T47D (cell line): ENCODE results near the gene EPS15.

Experiments used
- DNase-seq, 2 experiments: peaks; one replicate each; pipeline versions ENCODE4 v3.0.0 to v3.0.0-alpha.2; 2011 to 2012; ENCODE audit warnings: low read depth in 1 of 2, low spot score in 1 of 2
- JUND ChIP-seq: IDR thresholded peaks from 2 replicates; pipeline ENCODE4 v1.6.1; 2012; ENCODE audit warnings: low read depth
- in situ Hi-C: cut with HindIII; loops from 2 replicates; pipeline ENCODE4 v1.10.0; 2016; ENCODE audit warnings: low sequenced_read_pairs, low pct_unique_long_range_greater_than_20kb

The EPS15 gene

DNA sequence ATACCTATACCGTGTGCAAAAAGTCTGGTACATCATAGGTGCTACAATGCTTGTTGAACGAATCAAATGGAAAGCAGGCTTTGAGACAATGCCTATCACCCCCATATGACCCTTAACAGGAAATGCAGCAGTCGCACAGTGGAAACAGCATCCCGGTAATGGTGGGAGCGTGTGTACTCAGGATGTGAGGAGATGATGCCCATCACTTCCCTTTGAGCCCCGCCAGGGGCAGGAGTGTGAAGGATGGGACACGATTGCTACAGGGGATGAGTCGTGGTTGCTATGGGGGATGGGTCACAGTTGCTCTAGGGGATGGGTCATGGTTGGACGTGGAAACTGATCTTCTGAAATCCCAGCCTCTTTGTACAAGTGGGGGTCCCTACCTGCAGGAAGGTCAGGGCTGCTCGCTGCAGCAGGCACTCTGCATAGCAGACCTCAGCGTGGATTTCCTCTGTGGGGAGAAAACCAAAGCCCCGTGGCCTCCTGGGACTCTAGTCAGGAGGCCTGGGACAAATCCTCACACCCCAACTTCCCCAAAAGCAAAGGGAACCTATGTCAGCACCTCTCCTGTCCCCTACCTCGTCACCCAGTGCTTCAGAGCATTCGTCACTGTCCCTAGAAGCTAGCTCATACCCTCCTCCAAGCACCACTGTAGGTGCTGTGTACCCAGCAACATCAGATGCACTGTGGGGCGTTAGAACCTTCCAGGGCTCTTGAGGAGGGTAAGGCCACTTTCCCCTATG, 208.0 kb downstream of the EPS15 start:
- DNase-seq, result no peak
- TF ChIP-seq JUND, result no peak
- in situ Hi-C loops, result no loop called here

DNA sequence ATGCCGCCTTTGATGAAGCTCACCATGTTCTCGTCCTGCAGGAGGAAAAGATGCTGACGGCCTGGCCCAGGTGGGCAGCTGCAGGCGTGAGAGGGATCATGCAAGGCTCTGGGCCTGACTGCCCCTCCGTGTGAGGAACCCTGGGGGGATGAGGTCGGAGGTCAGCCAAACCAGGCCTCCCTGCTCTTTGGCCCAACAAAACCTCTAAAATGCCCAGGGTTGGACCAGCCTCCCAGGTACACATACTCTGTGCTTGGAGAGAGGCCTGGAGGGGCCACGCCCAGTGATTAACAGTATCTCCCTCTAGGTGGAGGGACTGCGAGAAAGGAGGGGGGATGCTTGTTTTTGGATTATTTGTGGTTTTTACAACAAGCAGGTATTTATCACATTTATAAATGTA, 209.8 kb downstream of the EPS15 start:
- DNase-seq, result no peak
- TF ChIP-seq JUND, result no peak
- in situ Hi-C loops, result no loop called here

DNA sequence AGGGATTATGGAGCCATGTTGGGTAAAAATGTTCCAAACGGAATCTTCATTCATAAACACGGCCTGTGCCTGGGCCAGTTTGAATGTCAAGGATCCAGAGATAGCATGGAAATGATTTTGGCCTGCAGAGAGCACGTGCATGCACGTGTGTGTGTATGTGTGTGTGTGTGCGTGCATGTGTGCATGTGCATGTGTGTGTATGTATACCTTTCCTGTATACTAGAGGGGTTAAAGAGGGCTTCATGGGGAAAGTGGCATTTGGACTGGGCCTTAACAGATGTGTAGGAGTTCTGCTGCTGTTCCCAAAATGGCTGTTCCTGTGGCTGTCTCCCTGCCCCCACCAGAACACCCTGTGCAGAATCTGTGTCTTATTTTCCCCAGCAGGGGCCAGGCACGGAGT, 210.4 kb downstream of the EPS15 start:
- TF ChIP-seq JUND, result no peak
- DNase-seq, result peak in 1 of 2 experiments; percentile 38
- in situ Hi-C loops, result no loop called here

DNA sequence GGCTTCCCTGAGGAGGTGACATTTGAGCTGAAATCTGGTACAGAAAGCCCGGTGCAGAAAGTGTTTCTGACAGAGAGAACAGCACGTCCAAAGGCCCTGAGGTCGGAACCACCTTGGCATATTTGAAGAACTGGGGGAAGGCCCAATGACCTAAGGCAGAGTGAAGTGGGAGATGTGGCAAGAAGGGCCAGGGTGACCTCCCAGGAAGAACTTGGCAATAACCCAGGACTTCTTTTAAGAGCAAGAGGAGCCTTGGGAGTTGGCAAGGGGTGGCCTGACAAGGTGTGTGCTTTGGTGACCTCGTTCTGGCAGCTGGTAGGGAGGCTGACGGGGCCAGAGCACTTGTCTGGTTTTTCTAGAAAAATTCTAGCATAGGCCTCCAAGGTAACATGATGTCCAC, 212.1 kb downstream of the EPS15 start:
- peak in 1 of 2 experiments; percentile 88 for DNase-seq
- in situ Hi-C loops, result no loop called here
- TF ChIP-seq JUND, result no peak

DNA sequence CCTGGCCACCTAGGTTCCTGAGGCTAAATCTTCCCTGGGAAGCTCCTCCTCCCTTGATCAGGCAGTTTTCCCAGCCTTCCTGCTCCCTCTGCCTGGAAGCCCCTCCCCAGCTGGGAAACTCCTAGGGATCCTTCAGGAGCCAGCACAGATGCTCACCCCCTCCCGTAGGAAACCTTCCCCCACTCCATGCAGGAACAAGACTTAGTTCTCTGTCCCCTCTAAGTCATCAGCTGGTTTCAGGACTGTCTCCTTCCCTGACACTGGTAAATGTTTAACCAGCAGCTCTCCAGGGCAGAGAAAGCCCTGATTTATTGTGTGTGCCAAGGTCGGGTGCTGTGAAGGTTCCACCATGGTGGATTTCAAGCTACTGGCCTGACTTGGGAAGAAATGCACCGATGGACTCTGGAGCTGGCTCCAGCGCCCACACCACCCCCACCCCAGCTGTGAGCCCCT, 213.7 kb downstream of the EPS15 start:
- TF ChIP-seq JUND, result no peak
- DNase-seq, result no peak
- in situ Hi-C loops, result no loop called here

DNA sequence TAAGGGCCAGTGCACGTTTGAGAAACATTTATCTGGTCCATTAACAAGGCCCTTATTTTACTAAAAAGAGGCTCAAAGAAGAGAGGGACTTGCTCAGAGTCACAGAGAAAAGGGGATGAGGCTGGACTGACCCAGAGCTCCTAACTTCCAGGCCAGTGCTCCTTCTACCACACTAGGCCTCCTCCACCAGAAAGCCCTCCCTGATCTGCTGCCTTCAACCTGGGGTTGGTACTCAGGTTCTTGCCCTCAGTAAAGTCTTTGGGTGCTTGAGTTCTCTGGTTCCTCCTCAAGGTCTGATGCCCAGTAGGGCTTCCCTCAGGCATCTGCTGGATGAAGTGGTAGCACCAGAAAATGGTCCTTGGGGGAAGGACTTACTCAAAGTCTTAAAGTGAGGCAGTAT, 214.7 kb downstream of the EPS15 start:
- TF ChIP-seq JUND, result no peak

More for the DNA sequence above, 214.7 kb downstream of the EPS15 start:
- DNase-seq, result no peak
- in situ Hi-C loops, result no loop called here
